ENCODE data around the gene SNX14. TPM values are rescaled to one million over a fixed set of nuclear protein-coding genes. Genes with fewer than 3 reads are reported as not detected.

The SNX14 gene
- total and polyA plus RNA-seq, 4 donors = 45.9 to 171 (median 91.3) TPM

DNA sequence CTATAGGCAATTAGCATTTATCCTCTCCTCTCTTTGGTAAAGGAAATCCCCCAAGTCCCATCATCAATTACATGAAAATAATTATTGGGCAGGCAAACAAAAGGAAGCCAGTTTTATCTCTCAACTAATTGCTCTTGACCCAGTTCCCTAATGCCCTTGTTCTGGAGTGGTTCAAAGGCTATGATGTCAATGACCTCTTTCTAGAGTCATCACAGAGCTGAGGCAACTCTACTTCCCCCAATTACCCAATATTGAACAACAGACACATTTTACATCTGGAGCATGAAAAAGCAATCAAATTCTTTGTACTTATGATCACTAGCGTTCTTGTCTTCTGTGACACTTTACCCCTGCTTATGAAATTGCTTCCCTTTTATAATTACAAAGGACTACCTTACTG lies 100.3 kb downstream of the SNX14 start:
- DNase-seq = no peak
- no peak for TF ChIP-seq CTCF (IDR thresholded peaks at IDR 0.05; ENCODE audit: control extremely low read depth, extremely low read depth)
- 52 to 74% methylated on average over 1 of the region's 1 CpG for WGBS, 2 donors
- H3K36me3 ChIP-seq (ENCODE audit: control insufficient read depth in 4 of 4, insufficient read depth in 4 of 4, low read length in 4 of 4) = no peaks in the 10 kb centered on the region
- ATAC-seq (ENCODE audit: insufficient read depth, low FRiP score) = no peak
- H3K4me1 ChIP-seq (ENCODE audit: control insufficient read depth in 5 of 5, insufficient read depth in 5 of 5, low read length in 5 of 5) = no peaks in the 10 kb centered on the region
- H3K4me3 ChIP-seq = no peak overlapping the region
- H3K9me3 ChIP-seq (ENCODE audit: control insufficient read depth in 4 of 4, insufficient read depth in 3 of 4, low read length in 3 of 4) = no peaks in the 10 kb centered on the region
- H3K9ac ChIP-seq (ENCODE audit: insufficient read depth in 1 of 2, low read length in 2 of 2) = no peak overlapping the region
- no peak overlapping the region for H3K27ac ChIP-seq (ENCODE audit: low read depth in 1 of 2, low read length in 1 of 2)
- no peaks in the 10 kb centered on the region for H3K27me3 ChIP-seq (ENCODE audit: control insufficient read depth in 3 of 3, insufficient read depth in 3 of 3, low read length in 2 of 3)

DNA sequence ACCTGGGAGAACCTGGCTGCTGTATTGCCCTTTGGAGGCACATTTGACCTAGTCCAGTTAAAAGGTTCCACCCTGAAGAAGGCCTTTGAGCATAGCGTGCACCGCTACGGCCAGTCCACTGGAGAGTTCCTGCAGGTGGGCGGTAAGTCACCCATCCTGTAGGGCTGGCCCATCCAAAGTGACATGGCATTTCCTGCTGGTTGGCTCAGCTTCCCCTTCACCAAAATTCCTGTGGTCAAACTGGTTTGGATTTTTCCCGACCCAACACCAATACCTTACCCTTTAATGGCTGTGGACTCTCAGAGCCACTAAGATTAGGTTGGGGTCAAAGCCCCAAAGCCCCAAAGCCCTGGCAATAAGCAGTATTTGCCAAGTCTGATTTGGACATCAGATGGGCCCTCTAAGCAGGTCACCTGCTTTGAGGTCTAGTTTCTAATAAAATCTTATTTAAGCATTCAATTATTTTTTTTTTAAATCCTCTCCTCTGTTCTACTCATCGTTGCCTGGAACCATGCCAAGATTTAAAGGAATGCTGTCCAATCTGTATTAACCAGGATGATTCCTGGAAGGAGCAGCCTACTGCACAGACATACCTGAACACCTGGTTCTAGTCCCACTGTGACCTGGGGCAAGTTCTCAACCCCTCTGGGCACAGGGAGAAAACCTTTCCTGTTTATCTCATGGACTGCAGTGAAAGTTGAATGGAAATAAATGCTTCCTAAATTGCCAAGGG lies 103.0 kb downstream of the SNX14 start:
- Histone ChIP-seq H3K4me1 (ENCODE audit: control insufficient read depth in 5 of 5, insufficient read depth in 5 of 5, low read length in 5 of 5) (no peaks in the 10 kb centered on the region), H3K27me3 (ENCODE audit: control insufficient read depth in 3 of 3, insufficient read depth in 3 of 3, low read length in 2 of 3) (no peaks in the 10 kb centered on the region), H3K27ac (ENCODE audit: low read depth in 1 of 2, low read length in 1 of 2) (no peak overlapping the region), H3K9ac (ENCODE audit: insufficient read depth in 1 of 2, low read length in 2 of 2) (no peak overlapping the region), H3K4me3 (no peak overlapping the region), H3K36me3 (ENCODE audit: control insufficient read depth in 4 of 4, insufficient read depth in 4 of 4, low read length in 4 of 4) (no peaks in the 10 kb centered on the region), H3K9me3 (ENCODE audit: control insufficient read depth in 4 of 4, insufficient read depth in 3 of 4, low read length in 3 of 4) (no peaks in the 10 kb centered on the region)
- 80 to 84% methylated on average over 6 of the region's 6 CpGs for WGBS, 2 donors
- TF ChIP-seq CTCF (IDR thresholded peaks at IDR 0.05; ENCODE audit: control extremely low read depth, extremely low read depth) = no peak
- DNase-seq (no peak), ATAC-seq (ENCODE audit: insufficient read depth, low FRiP score) (no peak)

DNA sequence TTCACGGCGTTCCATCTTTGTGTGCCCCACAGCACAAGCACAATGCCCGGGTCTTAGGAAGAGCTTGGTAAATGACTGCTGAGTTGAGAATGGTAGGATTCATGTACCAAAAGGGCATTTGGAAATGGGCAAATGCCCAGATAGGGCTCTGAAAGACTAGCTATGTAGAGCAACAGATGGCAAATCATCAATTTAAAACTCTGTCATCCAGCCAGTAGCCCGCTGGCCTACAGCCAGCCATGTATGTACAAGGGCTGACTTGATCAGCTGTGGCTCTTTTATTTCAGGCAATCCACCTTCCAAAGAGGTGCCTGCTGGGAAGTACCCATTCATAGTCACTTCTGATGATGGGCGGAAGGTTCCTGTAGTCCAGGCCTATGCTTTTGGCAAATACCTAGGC lies 108.7 kb downstream of the SNX14 start:
- H3K27me3 ChIP-seq (ENCODE audit: control insufficient read depth in 3 of 3, insufficient read depth in 3 of 3, low read length in 2 of 3) = no peaks in the 10 kb centered on the region
- no peak for TF ChIP-seq CTCF (IDR thresholded peaks at IDR 0.05; ENCODE audit: control extremely low read depth, extremely low read depth)
- 93 to 97% methylated on average over 5 of the region's 5 CpGs for WGBS, 2 donors
- peaks cover 0 to 1% (median 0%) of the 10 kb centered on the region in 5 donors for H3K4me1 ChIP-seq (ENCODE audit: control insufficient read depth in 5 of 5, insufficient read depth in 5 of 5, low read length in 5 of 5)
- H3K4me3 ChIP-seq = no peak overlapping the region
- ATAC-seq (ENCODE audit: insufficient read depth, low FRiP score) = no peak
- peak in 1 of 3 donors; percentile 20 for DNase-seq
- no peaks in the 10 kb centered on the region for H3K9me3 ChIP-seq (ENCODE audit: control insufficient read depth in 4 of 4, insufficient read depth in 3 of 4, low read length in 3 of 4)
- H3K36me3 ChIP-seq (ENCODE audit: control insufficient read depth in 4 of 4, insufficient read depth in 4 of 4, low read length in 4 of 4) = no peaks in the 10 kb centered on the region
- no peak overlapping the region for H3K9ac ChIP-seq (ENCODE audit: insufficient read depth in 1 of 2, low read length in 2 of 2)
- H3K27ac ChIP-seq (ENCODE audit: low read depth in 1 of 2, low read length in 1 of 2) = no peak overlapping the region

DNA sequence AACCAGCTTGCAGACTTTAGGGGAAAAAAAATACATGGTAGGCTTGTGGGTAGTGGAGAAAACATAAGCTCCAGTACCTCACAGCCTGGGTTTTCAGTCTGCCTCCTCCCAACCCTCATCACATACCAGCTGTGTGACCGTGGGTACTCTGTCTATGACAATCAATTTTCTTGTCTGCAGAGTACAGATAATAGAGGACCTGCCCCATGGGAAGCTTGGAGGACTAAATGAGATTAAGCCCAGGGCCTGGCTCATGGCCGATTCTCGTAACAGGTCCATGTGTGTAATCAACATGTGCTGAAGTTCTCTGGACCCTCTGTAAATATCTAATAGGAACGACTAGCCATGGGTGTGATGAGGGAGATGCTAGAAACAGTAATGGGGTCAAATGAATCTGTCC lies 109.8 kb downstream of the SNX14 start:
- DNase-seq (no peak), ATAC-seq (ENCODE audit: insufficient read depth, low FRiP score) (no peak)
- 83 to 90% methylated on average over 4 of the region's 4 CpGs for WGBS, 2 donors
- no peak overlapping the region for H3K27ac ChIP-seq (ENCODE audit: low read depth in 1 of 2, low read length in 1 of 2)
- no peak for TF ChIP-seq CTCF (IDR thresholded peaks at IDR 0.05; ENCODE audit: control extremely low read depth, extremely low read depth)
- H3K4me3 ChIP-seq = no peak overlapping the region
- no peaks in the 10 kb centered on the region for H3K27me3 ChIP-seq (ENCODE audit: control insufficient read depth in 3 of 3, insufficient read depth in 3 of 3, low read length in 2 of 3)
- H3K4me1 ChIP-seq (ENCODE audit: control insufficient read depth in 5 of 5, insufficient read depth in 5 of 5, low read length in 5 of 5) = peaks cover 0 to 1% (median 0%) of the 10 kb centered on the region in 5 donors
- H3K9me3 ChIP-seq (ENCODE audit: control insufficient read depth in 4 of 4, insufficient read depth in 3 of 4, low read length in 3 of 4) = no peaks in the 10 kb centered on the region
- no peak overlapping the region for H3K9ac ChIP-seq (ENCODE audit: insufficient read depth in 1 of 2, low read length in 2 of 2)
- no peaks in the 10 kb centered on the region for H3K36me3 ChIP-seq (ENCODE audit: control insufficient read depth in 4 of 4, insufficient read depth in 4 of 4, low read length in 4 of 4)

Data from lung (tissue), 12 donors.